ENCODE measurements around the gene B4GALT1. TPM values are rescaled to one million over a fixed set of nuclear protein-coding genes. Genes with fewer than 3 reads are reported as not detected.

B4GALT1 gene
- total RNA-seq, 1 experiment from 2014 or later, result 121 TPM

GRCh38 chr9:33177086-33177485 is 9.9 kb upstream of the B4GALT1 start:
- no peak for DNase-seq
- Histone ChIP-seq H3K4me1 (peaks cover 22% of the 10 kb centered on the region), H3K4me3 (ENCODE audit: low read depth, low read length) (no peak overlapping the region), H3K9me3 (no peaks in the 10 kb centered on the region), H3K27me3 (replicated peaks; ENCODE audit: control insufficient read depth, insufficient read depth, low read length) (no peaks in the 10 kb centered on the region), H3K36me3 (ENCODE audit: control insufficient read depth, insufficient read depth, low read length) (no peaks in the 10 kb centered on the region)
- peaks cover 21% of the 10 kb centered on the region for H3K4me1 Mint-ChIP-seq (ENCODE audit: low read depth, unreplicated experiment)
- H3K27ac Mint-ChIP-seq (ENCODE audit: unreplicated experiment), result no peak overlapping the region
- ChIA-PET CTCF (interaction anchor here (0.6 kb wide), 1 partner anchor 37 kb away, joined by 3 read pairs; no protein-coding TSS in a partner anchor), POLR2A (no interaction called here)
- H3K9me3 Mint-ChIP-seq (ENCODE audit: unreplicated experiment), result no peaks in the 10 kb centered on the region
- H3K4me3 Mint-ChIP-seq (ENCODE audit: unreplicated experiment), result no peak overlapping the region
- H3K27me3 Mint-ChIP-seq (ENCODE audit: insufficient read depth, unreplicated experiment), result no peaks in the 10 kb centered on the region
- TF ChIP-seq, protein P1, sequence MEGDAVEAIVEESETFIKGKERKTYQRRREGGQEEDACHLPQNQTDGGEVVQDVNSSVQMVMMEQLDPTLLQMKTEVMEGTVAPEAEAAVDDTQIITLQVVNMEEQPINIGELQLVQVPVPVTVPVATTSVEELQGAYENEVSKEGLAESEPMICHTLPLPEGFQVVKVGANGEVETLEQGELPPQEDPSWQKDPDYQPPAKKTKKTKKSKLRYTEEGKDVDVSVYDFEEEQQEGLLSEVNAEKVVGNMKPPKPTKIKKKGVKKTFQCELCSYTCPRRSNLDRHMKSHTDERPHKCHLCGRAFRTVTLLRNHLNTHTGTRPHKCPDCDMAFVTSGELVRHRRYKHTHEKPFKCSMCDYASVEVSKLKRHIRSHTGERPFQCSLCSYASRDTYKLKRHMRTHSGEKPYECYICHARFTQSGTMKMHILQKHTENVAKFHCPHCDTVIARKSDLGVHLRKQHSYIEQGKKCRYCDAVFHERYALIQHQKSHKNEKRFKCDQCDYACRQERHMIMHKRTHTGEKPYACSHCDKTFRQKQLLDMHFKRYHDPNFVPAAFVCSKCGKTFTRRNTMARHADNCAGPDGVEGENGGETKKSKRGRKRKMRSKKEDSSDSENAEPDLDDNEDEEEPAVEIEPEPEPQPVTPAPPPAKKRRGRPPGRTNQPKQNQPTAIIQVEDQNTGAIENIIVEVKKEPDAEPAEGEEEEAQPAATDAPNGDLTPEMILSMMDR (IDR thresholded peaks at IDR 0.05; ENCODE audit: insufficient read depth in 1 of 2, low read depth in 1 of 2, low read length in 1 of 2, severe bottlenecking in 1 of 2, unreplicated experiment in 1 of 2), result no peak
- no TSS peak for BruUV-seq (replicated peaks)
- intact Hi-C loops (cut with micrococcal nuclease; ENCODE audit: unreplicated experiment), result no loop called here
- H3K36me3 Mint-ChIP-seq (ENCODE audit: insufficient read depth, unreplicated experiment), result peaks cover 14% of the 10 kb centered on the region

DNA sequence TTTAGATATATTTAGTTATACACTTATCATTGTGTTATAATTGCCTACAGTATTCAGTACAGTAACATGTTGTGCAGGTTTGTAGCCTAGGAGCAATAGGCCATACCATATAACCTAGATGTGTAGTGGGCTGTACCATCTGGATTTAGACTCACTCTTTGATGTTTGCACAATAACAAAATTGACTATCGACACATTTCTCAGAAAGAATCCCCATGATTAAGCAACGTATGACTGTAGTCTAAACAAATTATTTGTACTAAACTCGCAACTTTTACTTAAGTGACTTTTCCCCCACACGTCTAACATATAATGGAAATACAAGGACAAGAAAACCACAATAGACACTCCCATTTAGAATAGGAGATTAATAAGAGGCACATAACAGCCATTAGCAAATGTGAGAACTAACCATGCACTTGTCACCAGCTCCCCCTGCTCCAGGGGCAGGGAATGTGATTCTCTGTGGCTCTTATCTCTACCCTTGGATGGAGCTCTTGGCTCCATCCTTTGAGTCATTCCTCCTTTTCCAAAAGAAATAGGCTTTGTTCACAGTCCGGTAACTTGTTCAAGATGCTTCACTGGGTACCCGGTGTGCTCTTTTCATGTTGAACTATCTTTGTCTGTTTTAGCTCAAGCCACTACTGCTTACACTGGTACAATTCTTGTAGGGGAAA is 8.7 kb upstream of the B4GALT1 start:
- Mint-ChIP-seq H3K36me3 (ENCODE audit: insufficient read depth, unreplicated experiment) (peaks cover 22% of the 10 kb centered on the region), H3K4me3 (ENCODE audit: unreplicated experiment) (no peak overlapping the region), H3K27me3 (ENCODE audit: insufficient read depth, unreplicated experiment) (no peaks in the 10 kb centered on the region), H3K9me3 (ENCODE audit: unreplicated experiment) (no peaks in the 10 kb centered on the region), H3K27ac (ENCODE audit: unreplicated experiment) (no peak overlapping the region), H3K4me1 (ENCODE audit: low read depth, unreplicated experiment) (peaks cover 33% of the 10 kb centered on the region)
- no peaks in the 10 kb centered on the region for H3K36me3 ChIP-seq (ENCODE audit: control insufficient read depth, insufficient read depth, low read length)
- H3K27me3 ChIP-seq (replicated peaks; ENCODE audit: control insufficient read depth, insufficient read depth, low read length), result no peaks in the 10 kb centered on the region
- no peak for DNase-seq
- H3K9me3 ChIP-seq, result no peaks in the 10 kb centered on the region
- intact Hi-C loops (cut with micrococcal nuclease; ENCODE audit: unreplicated experiment), result no loop called here
- ChIA-PET CTCF (interaction anchor here (0.5 kb wide), 1 partner anchor 9 kb away, joined by 3 read pairs; the partner anchor contains the start of gene B4GALT1), POLR2A (interaction anchor here (0.6 to 1.0 kb wide), 2 partner anchors 100 to 151 kb away, joined by 3 read pairs; partner anchors contain the start of gene SMU1)
- BruUV-seq (replicated peaks), result no TSS peak
- TF ChIP-seq, protein P1 (IDR thresholded peaks at IDR 0.05; ENCODE audit: insufficient read depth in 1 of 2, low read depth in 1 of 2, low read length in 1 of 2, severe bottlenecking in 1 of 2, unreplicated experiment in 1 of 2), result no peak
- H3K4me1 ChIP-seq, result peaks cover 35% of the 10 kb centered on the region
- no peak overlapping the region for H3K4me3 ChIP-seq (ENCODE audit: low read depth, low read length)

DNA sequence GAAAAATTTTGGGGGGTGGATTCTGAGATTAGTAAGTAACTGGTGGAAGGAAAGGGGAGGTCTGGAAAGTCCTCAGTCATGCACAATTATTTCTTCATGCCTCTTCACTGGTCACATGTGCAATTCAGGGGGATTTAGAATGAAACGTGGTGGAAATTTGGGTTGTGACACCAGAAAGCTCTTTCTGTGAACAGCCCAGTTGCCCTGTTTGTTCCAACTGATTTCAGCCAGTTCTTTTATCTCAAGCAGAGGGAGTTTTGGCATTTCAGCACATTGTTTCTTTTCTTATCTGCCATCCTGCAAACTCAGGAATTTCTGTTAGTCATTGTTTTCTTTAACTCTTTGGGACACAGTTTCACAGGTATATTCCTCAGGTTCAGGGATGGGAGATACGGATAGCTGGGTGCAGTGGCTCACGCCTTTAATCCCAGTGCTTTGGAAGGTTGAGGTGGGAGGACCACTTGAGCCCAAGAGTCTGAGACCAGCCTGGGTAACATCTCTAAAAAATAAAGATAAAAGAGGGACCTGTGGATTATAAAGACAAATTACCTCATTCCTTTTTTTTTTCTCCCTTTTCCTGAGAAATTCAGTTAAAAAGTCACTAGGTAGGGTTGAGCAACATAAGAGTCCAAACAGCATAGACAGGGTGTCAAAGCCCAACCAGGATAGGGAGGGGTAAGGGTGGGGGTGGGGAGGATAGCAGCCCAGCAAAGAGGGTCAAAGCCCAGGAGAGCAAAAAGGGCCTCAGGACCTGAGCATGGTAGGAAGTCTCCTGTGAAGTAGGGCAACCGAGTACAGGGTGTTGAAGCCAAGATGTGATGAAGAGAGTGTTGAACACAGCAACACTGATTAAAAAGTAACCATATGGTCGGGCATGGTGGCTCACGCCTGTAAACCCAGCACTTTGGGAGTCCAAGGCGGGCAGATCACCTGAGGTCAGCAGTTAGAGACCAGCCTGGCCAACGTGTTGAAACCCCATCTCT is 5.4 kb upstream of the B4GALT1 start:
- no peaks in the 10 kb centered on the region for H3K9me3 ChIP-seq
- Mint-ChIP-seq H3K36me3 (ENCODE audit: insufficient read depth, unreplicated experiment) (peaks cover 22% of the 10 kb centered on the region), H3K9me3 (ENCODE audit: unreplicated experiment) (no peaks in the 10 kb centered on the region), H3K27me3 (ENCODE audit: insufficient read depth, unreplicated experiment) (no peaks in the 10 kb centered on the region), H3K4me1 (ENCODE audit: low read depth, unreplicated experiment) (peaks cover 49% of the 10 kb centered on the region), H3K4me3 (ENCODE audit: unreplicated experiment) (peak overlapping the region; percentile 51), H3K27ac (ENCODE audit: unreplicated experiment) (peak overlapping the region; percentile 95)
- no peaks in the 10 kb centered on the region for H3K36me3 ChIP-seq (ENCODE audit: control insufficient read depth, insufficient read depth, low read length)
- peaks cover 50% of the 10 kb centered on the region for H3K4me1 ChIP-seq
- DNase-seq, result peak; percentile 72 to 82
- no TSS peak for BruUV-seq (replicated peaks)
- POLR2A ChIA-PET, result interaction anchor here (0.9 to 1.9 kb wide), 3 partner anchors 11 to 97 kb away, joined by 3 to 8 read pairs (median 6); no protein-coding TSS in a partner anchor
- CTCF ChIA-PET, result interaction anchor here (0.7 to 2.2 kb wide), 6 partner anchors 12 to 70 kb away, joined by 3 to 5 read pairs (median 3); no protein-coding TSS in a partner anchor
- no peak overlapping the region for H3K4me3 ChIP-seq (ENCODE audit: low read depth, low read length)
- intact Hi-C loops (cut with micrococcal nuclease; ENCODE audit: unreplicated experiment), result loop anchor here (1.0 to 2.0 kb wide), 3 partner anchors 11 to 52 kb away; no protein-coding TSS in a partner anchor
- TF ChIP-seq, protein P1 (IDR thresholded peaks at IDR 0.05; ENCODE audit: insufficient read depth in 1 of 2, low read depth in 1 of 2, low read length in 1 of 2, severe bottlenecking in 1 of 2, unreplicated experiment in 1 of 2), result no peak
- H3K27me3 ChIP-seq (replicated peaks; ENCODE audit: control insufficient read depth, insufficient read depth, low read length), result no peaks in the 10 kb centered on the region

All from Caco-2 (cell line).